GM18519 (cell line): ENCODE results near the gene TGFBR3.

Experiments
- ATAC-seq: cut with Tn5 transposase; IDR thresholded peaks from one replicate; pipeline ENCODE4 v1.9.1; 2021; ENCODE audit warnings: mild to moderate bottlenecking, moderate library complexity; ENCODE audit not compliant: unreplicated experiment, low FRiP score

TGFBR3 gene

DNA sequence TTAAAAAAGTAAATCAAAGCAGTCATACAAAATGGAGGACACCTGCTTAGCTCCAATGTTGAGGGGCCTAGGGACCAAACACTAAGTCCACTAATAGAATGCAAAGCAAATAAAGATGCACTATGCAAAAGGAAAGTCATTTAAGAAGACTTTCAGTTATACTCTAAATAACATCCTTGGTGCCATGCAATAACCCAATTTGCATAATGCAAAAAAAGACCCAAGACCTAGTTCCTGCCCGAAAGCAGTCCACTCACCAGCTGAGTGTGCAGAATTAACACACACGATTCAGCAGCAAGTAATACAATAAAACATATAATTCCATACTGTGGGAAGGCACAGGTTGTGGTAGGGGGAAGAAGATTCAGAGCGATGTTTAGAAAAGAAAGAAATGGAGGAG lies 101.8 kb downstream of the TGFBR3 start:
- peak; percentile 67 for ATAC-seq

DNA sequence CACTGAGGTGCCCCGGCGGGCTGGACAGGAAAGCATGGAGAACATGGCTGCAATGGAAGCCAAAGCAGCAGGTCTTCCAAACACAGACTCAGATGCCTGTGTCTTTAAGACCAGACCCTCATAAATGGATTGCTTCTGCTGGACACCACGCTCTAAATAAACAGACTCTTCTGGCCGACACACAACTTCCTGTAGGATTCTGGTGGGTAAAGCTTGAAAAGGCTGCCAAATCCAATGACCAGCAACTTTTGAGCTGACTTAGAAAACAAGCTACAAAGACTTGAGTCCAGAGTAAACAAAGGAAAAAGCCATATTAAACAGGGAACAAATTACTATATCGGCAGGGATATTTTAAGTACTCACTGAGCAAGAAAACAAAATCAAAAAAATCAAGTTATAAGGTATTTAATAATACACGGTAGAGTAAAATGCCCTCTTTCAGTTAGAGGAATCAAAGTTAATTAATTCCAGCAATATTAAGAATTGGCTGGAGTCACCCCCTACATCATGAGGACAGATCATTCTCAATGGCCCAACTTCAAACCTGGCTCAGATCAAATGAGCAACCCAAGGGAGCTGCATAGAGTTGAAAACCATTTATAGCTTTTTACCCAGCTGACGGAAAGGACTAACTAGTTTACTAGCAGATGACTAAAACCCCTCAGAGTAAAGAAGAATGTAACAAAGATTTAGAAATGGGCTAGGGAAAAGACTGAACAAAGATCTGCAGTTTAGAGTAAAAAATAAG lies 102.4 kb downstream of the TGFBR3 start:
- no peak for ATAC-seq

DNA sequence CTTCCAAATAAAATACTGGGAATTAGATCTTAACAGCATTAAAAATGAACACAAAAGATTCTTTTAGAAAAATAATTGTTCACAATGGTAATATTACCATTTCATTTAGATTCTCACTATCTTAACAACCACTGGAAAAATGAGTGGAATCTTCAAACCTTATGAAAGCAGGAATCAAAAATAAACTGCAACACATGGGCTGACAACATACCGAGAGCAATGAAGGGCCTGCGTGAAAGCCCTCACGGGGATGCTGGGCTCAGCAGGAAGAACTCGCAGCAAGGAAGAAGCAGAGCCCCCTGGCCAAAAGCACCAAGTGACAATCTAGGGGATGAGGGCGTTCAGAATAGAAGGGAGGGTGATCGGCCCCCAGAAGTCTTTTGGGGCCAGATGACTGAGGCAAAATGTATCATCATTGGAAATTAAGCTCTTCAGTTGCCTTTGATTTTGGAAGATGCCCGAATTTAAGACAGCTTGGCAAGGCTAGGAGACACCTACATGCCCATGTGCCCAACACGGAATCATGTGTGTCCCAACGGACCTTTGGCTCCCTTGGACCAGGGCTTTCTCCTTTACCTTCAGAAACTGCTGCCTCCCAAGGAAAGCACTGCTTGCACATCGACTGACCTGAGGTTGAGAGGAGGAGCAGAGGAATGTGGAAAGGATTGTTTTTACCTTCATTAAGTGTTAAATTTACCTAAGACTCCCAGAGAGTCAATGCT lies 103.9 kb downstream of the TGFBR3 start:
- ATAC-seq, result no peak

GRCh38 chr1:91781371-91781825 lies 104.6 kb downstream of the TGFBR3 start:
- no peak for ATAC-seq

DNA sequence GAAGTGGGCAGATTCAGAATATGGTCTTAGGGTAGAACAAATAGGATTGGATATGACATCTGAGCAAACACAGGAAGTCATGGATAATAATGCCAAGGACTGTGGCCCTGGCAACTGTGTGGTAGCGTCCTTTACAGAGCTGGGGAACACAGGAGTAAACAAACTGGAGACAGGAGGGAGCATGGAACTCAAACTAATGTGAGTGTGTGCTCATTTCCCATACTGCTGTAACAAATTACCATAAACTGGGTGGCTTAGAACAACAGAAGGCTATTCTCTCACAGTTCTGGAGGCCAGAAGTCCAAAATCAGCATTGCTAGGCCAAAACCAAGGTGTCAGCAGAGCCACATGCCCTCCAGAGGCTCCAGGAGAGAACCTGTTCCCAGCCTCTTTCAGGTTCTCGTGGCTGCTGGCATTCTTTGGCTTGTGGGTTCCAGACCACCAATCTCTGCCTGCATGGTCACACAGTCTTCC lies 106.4 kb downstream of the TGFBR3 start:
- no peak for ATAC-seq

- no peak for ATAC-seq
Measured at GRCh38 chr1:91778964-91779363, 107.0 kb downstream of the TGFBR3 start.

DNA sequence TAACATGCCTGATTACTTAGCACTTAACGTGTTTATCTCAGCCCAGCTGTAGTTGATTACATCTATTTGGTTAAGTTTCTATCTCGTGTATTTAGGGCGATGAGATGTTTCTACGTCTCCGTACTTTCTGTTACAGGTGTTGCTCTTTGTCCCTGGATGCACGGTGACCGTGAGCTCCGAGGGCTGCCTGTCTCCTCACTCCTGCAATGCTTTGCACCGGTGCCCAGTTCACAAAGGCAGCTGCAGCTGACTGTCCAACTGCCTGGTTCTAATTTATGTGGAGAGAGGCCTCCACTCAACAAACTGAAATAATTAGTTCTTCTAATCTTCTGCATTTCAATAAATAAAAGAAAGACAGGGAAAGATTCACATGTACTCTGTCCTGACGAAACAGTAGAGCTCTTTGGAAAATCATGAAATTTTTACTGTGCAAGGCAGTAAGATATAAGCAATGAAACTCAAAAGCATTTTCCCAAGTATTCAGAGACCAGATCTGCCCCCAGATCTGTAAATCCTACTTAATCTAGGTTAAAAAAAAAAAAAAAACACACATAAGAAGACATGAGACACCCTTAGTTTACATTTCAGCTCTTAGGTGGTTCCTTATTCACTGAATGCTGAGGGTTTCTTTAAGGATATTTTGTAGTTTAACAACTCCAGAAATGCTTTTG lies 108.2 kb downstream of the TGFBR3 start:
- no peak for ATAC-seq

- ATAC-seq, result no peak
Measured at GRCh38 chr1:91777196-91777595, 108.8 kb downstream of the TGFBR3 start.

- no peak for ATAC-seq
Measured at GRCh38 chr1:91776068-91776794, 109.7 kb downstream of the TGFBR3 start.

- no peak for ATAC-seq
Measured at GRCh38 chr1:91775227-91775626, 110.7 kb downstream of the TGFBR3 start.

DNA sequence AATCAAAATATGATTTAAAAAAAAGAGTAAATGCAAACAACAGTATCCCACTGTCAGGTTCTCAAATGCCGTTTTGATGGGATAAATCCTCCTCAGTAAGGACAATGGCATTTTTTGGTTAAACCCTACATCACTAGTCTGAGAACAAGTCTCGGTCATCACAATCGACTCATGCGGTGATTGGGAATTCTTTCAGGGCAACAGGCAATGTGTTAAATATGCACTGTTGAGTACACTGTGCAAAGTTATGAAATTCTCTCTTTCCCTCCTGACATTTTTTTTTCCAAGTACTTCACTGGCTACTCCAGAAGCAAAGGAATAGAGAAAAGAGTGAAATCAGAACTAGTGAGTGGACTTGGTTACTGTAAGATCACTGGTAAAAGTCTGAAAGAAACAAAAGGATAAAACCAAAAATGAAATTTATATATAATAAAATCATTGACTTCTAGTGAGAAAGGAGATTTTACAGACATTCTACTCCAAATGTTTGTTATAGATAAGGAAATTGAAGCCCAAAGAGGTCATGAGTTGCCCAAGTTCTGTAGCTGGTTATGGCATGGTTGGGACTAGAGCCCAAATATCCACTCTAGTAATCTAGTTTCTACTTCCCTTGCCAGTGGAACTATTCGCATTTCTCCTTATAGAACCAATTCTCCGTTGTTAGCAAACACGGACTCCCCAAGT lies 111.3 kb downstream of the TGFBR3 start:
- no peak for ATAC-seq

GRCh38 chr1:91771717-91772116 lies 114.2 kb downstream of the TGFBR3 start:
- ATAC-seq, result no peak

DNA sequence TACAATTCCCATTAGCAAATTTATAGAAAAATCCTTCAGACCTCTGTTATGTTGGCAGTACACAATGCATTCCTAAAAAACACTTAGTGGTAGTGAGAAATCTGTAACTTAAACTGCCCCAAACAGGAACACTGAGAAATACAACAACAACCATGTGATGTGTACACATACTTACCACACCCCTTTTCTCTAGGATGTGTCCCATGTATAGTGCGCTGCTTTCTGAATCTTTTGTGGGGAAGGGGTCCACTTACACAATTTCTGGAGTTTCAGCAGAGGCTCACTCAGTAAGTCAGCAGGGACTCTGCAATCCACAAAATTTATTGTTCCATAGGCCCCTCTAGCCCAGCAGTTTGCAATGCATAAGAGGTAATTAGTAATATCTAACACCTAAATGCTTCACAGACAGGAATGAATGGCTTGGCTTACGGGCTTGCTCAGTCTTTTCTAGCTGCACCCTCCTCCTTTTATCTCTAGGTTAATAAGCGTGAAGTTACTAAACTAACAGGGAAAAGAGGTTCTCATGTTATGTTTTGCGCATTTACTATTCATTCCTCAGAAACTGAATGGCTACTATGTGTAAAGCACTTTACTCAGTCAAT lies 115.2 kb downstream of the TGFBR3 start:
- ATAC-seq, result no peak

- ATAC-seq, result no peak
Measured at GRCh38 chr1:91769742-91770141, 116.2 kb downstream of the TGFBR3 start.

- ATAC-seq, result no peak
Measured at GRCh38 chr1:91768786-91769725, 116.9 kb downstream of the TGFBR3 start.

DNA sequence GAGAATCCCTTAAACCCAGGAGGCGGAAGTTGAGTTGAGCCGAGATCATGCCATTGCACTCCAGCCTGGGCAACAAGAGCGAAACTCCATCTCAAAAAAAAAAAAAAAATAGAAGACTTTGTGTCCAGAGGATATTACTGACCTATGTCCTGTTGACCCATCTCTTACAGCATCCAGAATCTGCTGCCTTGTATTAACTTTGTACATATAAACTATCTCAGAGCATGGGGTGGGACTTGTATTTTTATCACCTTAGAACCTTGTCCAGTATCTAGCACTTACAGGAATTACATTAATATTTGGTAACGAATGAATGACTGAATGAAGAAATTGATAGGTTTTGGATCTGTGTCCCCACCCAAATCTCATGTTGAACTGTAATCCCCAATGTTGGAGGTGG lies 117.8 kb downstream of the TGFBR3 start:
- ATAC-seq, result no peak

- ATAC-seq, result no peak
Measured at GRCh38 chr1:91766883-91767282, 119.1 kb downstream of the TGFBR3 start.

DNA sequence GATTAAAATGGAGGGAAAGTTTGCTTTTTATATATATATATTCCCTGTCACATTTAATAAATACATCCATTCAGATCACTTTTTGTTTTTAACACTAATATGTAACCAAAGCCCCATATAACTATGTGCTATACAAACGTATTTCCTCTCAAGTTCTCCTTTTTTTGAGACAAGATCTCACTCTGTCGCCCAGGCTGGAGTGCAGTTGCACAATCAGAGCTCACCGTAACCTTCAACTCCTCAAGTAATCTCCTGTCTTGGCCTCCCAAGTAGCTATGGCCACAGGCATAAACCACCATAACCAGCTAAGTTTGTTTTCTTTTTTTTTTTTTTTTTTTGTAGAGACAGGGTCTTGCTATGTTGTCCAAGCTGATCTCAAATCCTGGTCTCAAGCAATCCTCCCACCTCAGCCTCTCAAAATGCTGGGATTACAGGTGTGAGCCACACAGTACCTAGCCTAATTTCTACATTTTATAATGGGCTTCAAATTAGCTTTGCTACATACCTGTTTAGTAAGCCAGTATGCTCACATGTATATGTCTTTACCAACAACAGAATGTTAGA lies 120.0 kb downstream of the TGFBR3 start:
- no peak for ATAC-seq
